ENCODE measurements around the gene BEST2.
"Not testable (repeated sequence)": the region's sequence is repeated elsewhere in the genome, so short reads cannot be mapped to it uniquely, and the experiment has no call there.

Gene BEST2

GRCh38 chr19:12796146-12797071 is 44.8 kb downstream of the BEST2 start:
- no peak overlapping the region for H3K4me3 ChIP-seq (ENCODE audit: low read length)
- peak; percentile 97 for TF ChIP-seq CTCF (IDR thresholded peaks at IDR 0.05; ENCODE audit: insufficient read depth, low read depth, low read length, missing control alignments)
- DNase-seq (ENCODE audit: low read depth): peak; percentile 78

GRCh38 chr19:12797141-12797587 is 45.6 kb downstream of the BEST2 start:
- TF ChIP-seq CTCF (IDR thresholded peaks at IDR 0.05; ENCODE audit: insufficient read depth, low read depth, low read length, missing control alignments): no peak
- no peak for DNase-seq (ENCODE audit: low read depth)
- H3K4me3 ChIP-seq (ENCODE audit: low read length): no peak overlapping the region

GRCh38 chr19:12797607-12798006 is 46.0 kb downstream of the BEST2 start:
- not testable (repeated sequence) for DNase-seq (ENCODE audit: low read depth); H3K4me3 ChIP-seq (ENCODE audit: low read length)

- H3K4me3 ChIP-seq (ENCODE audit: low read length): peak overlapping the region; percentile 98
- no peak for DNase-seq (ENCODE audit: low read depth)
- no peak for TF ChIP-seq CTCF (IDR thresholded peaks at IDR 0.05; ENCODE audit: insufficient read depth, low read depth, low read length, missing control alignments)
Measured at GRCh38 chr19:12799742-12800465, 48.3 kb downstream of the BEST2 start.

GRCh38 chr19:12800466-12800770 is 48.8 kb downstream of the BEST2 start:
- TF ChIP-seq CTCF (IDR thresholded peaks at IDR 0.05; ENCODE audit: insufficient read depth, low read depth, low read length, missing control alignments): no peak
- H3K4me3 ChIP-seq (ENCODE audit: low read length): peak overlapping the region; percentile 98
- no peak for DNase-seq (ENCODE audit: low read depth)

- H3K4me3 ChIP-seq (ENCODE audit: low read length): peak overlapping the region; percentile 98
- no peak for TF ChIP-seq CTCF (IDR thresholded peaks at IDR 0.05; ENCODE audit: insufficient read depth, low read depth, low read length, missing control alignments)
- DNase-seq (ENCODE audit: low read depth): no peak
Measured at GRCh38 chr19:12800923-12801465, 49.4 kb downstream of the BEST2 start.

Measured in epithelial cell of esophagus (primary cell).